ENCODE measurements around the gene ARRB1. TPM values are rescaled to one million over a fixed set of nuclear protein-coding genes. Genes with fewer than 3 reads are reported as not detected.

The ARRB1 gene
- total and polyA plus RNA-seq, 2 of the 13 experiments (the other 11 are each of a cell fraction or from before 2014, with no cell fraction given) = 22.5 to 35.7 TPM

- H3K27ac ChIP-seq (ENCODE audit: extremely low read length, insufficient read depth, low read length) = no peak overlapping the region
- intact Hi-C loops (cut with micrococcal nuclease; ENCODE audit: unreplicated experiment) = no loop called here
- WGBS (ENCODE audit: low lambda C conversion rate) = 64% methylated on average over 3 of the region's 3 CpGs
These were observed 44.4 kb downstream of the ARRB1 start for GRCh38 chr11:75307058-75307457.

More at GRCh38 chr11:75307058-75307457, 44.4 kb downstream of the ARRB1 start:
- no peak overlapping the region for H3K4me2 ChIP-seq (ENCODE audit: low read depth, low read length)
- DNase-seq (ENCODE audit: low spot score) (no peak), FAIRE-seq (no peak), ATAC-seq (no peak)
- ChIA-PET POLR2A (no interaction called here), CTCF (ENCODE audit: low intra/inter-chr PET ratio, low total read pairs) (no interaction called here)
- peaks cover 4 to 34% of the 10 kb centered on the region in 2 experiments; a peak in 4 of 5 replicates for H3K36me3 ChIP-seq (replicated peaks in 1 of 2; ENCODE audit: control insufficient read depth in 1 of 2, insufficient read depth in 2 of 2, low read length in 2 of 2)
- no TSS peak for BruUV-seq (replicated peaks)
- TF ChIP-seq ZNF205 (CRISPR knock-in tag; IDR thresholded peaks at IDR 0.05) (no peak), MATR3 (CRISPR knock-in tag; IDR thresholded peaks at IDR 0.05) (no peak), IRF1 (CRISPR knock-in tag; IDR thresholded peaks at IDR 0.05; ENCODE audit: low read depth) (no peak), POGK (CRISPR knock-in tag; conservative IDR thresholded peaks at IDR 0.05) (no peak), TBX2 (CRISPR knock-in tag; IDR thresholded peaks at IDR 0.05; ENCODE audit: borderline replicate concordance) (no peak), ONECUT2 (CRISPR knock-in tag; IDR thresholded peaks at IDR 0.05) (no peak), ERF (CRISPR knock-in tag; IDR thresholded peaks at IDR 0.05) (no peak)
- H3K4me1 ChIP-seq (ENCODE audit: insufficient read depth, low read length) = peaks cover 23% of the 10 kb centered on the region; the same call in 1 of the 2 replicates
- no peaks in the 10 kb centered on the region for H3K27me3 ChIP-seq (ENCODE audit: control insufficient read depth in 1 of 2, insufficient read depth in 2 of 2, low read length in 2 of 2)
- H4K20me1 ChIP-seq (ENCODE audit: insufficient read depth, low read length) = peaks cover 27% of the 10 kb centered on the region; the same call in 1 of the 2 replicates
- no peaks in the 10 kb centered on the region for H3K9me3 ChIP-seq (ENCODE audit: low read length)
- H3K9ac ChIP-seq (ENCODE audit: insufficient read depth, low read depth, low read length) = no peak overlapping the region
- H3K79me2 ChIP-seq (ENCODE audit: insufficient read depth, low read length) = peaks cover 10% of the 10 kb centered on the region
- H2AFZ ChIP-seq (ENCODE audit: low read length) = no peak overlapping the region
- in situ Hi-C loops (cut with HindIII; ENCODE audit: extremely low pct_ligation_motif_present, low pct_unique_long_range_greater_than_20kb) = no loop called here
- H3K4me3 ChIP-seq (replicated peaks in 1 of 3; ENCODE audit: insufficient read depth in 1 of 3, low read depth in 2 of 3, low read length in 3 of 3) = no peak overlapping the region
